ENCODE data around the gene ABCF2.

The ABCF2 gene

DNA sequence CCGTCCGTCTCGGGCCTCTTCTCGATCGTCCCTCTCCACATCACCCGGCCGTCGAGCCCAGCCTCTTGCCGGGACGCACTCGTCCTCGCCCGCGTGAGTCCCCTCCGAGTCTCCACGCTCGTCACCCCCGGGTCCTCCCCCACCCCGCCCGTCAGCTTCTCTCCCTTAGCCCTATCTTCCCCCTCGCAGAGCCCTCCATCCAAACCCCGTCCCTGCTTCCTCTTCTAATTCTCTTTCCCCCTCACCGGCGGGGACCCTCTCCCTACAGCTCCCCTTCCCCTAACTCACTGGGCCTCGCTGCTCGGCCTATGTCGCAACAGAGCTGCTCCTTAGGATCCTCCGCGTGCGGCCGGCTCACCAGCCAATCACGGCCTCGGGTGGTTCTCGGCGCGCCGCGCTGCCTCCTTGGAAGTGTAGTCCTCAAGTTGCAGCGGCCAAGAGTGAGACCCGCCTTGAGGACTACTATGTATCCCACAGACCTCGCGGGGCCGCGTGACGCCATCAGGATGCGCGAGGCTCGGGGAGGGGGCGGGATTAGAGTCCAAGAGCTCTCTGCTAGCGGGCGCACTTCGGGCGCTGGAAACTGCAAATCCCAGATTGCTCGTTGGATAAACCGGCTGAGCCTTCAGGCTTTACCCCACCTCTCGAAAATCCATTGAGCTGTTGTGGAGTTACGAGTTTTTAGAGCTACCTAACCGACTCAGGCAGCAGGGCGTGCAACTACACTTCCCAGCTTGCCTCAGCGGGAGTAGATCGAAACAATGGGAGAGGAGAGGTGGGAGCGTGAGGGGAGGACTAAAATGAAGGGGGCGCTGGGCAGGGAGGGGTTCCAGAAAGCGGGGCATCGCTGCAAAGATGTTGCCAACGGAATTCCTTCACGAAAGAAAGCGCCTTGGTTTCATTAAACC is at the start of gene ABCF2:
Gene ABCF2, minus strand, starts transcription at position 331 of the 908 bp plus-strand sequence. CDS start 747 bp downstream, outside the sequence.
- Histone ChIP-seq H3K9me3 (ENCODE audit: control insufficient read depth, low read length) (no peaks in the 10 kb centered on the region), H3K9ac (ENCODE audit: low read length) (peak within 1 kb of the TSS; percentile 71), H3K27me3 (ENCODE audit: control insufficient read depth, insufficient read depth, low read length) (no peaks in the 10 kb centered on the region), H3K36me3 (ENCODE audit: control insufficient read depth, insufficient read depth, low read length) (no peaks in the 10 kb centered on the region), H3K4me3 (ENCODE audit: low read length) (peak within 1 kb of the TSS; percentile 32), H3K4me1 (ENCODE audit: control insufficient read depth, insufficient read depth, low read length) (peaks cover 22% of the 10 kb centered on the region)

GRCh38 chr7:151275813-151276577 is 49.0 kb upstream of the ABCF2 start:
- Histone ChIP-seq H3K27me3 (ENCODE audit: control insufficient read depth, insufficient read depth, low read length) (peaks cover 22% of the 10 kb centered on the region), H3K36me3 (ENCODE audit: control insufficient read depth, insufficient read depth, low read length) (no peaks in the 10 kb centered on the region), H3K4me1 (ENCODE audit: control insufficient read depth, insufficient read depth, low read length) (peaks cover 13% of the 10 kb centered on the region), H3K9ac (ENCODE audit: low read length) (no peak overlapping the region), H3K9me3 (ENCODE audit: control insufficient read depth, low read length) (no peaks in the 10 kb centered on the region), H3K4me3 (ENCODE audit: low read length) (no peak overlapping the region)

DNA sequence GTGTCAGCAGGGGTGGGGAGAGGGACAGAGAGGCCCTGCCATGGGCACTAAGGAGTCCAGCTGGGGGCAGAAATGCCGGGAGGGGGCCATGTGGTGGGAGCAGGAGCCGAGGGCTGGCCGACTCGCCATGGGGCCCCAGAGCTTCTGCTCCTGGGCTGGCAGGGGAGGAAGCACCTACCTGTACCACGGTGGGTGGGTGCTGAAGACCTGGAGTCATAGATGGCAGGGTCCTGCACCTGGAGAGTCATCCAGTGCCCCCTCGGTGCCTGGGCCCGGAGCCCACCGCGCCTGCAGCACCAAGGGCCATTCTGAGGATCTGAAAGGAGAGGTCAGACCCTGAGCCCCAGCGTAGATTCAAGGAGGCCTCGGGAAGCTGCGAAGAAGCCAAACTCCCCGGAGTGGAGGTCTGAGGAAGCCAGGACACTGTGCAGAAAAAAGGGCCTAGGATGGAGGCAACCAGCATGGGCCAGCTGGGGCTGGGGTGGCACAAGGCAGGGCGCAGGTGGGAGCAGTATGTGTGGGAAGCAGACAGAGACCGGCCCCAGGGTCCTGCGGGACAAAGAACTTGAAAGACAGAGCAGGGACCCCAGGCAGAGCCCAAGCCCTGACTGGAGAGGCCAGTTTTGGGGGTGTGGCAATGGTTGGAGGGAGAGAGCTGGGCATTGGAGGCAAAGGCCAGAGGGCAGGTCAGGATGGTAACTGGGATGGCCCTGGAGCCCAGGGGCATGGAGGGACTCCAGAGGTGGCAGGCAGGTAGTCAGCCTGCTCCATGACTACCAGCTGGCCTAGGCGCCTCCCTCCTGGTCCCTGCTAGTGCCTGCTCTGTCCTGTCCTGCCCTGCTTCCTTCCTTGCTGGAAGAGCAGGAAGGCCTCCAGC is 48.2 kb upstream of the ABCF2 start:
- H3K9ac ChIP-seq (ENCODE audit: low read length) = no peak overlapping the region
- no peak overlapping the region for H3K4me3 ChIP-seq (ENCODE audit: low read length)
- H3K4me1 ChIP-seq (ENCODE audit: control insufficient read depth, insufficient read depth, low read length) = peaks cover 13% of the 10 kb centered on the region
- H3K36me3 ChIP-seq (ENCODE audit: control insufficient read depth, insufficient read depth, low read length) = no peaks in the 10 kb centered on the region
- no peaks in the 10 kb centered on the region for H3K9me3 ChIP-seq (ENCODE audit: control insufficient read depth, low read length)
- peaks cover 22% of the 10 kb centered on the region for H3K27me3 ChIP-seq (ENCODE audit: control insufficient read depth, insufficient read depth, low read length)

GRCh38 chr7:151274396-151274795 is 47.4 kb upstream of the ABCF2 start:
- H3K4me1 ChIP-seq (ENCODE audit: control insufficient read depth, insufficient read depth, low read length) = peaks cover 13% of the 10 kb centered on the region
- no peak overlapping the region for H3K4me3 ChIP-seq (ENCODE audit: low read length)
- no peaks in the 10 kb centered on the region for H3K36me3 ChIP-seq (ENCODE audit: control insufficient read depth, insufficient read depth, low read length)
- no peak overlapping the region for H3K9ac ChIP-seq (ENCODE audit: low read length)
- peaks cover 22% of the 10 kb centered on the region for H3K27me3 ChIP-seq (ENCODE audit: control insufficient read depth, insufficient read depth, low read length)
- H3K9me3 ChIP-seq (ENCODE audit: control insufficient read depth, low read length) = no peaks in the 10 kb centered on the region

GRCh38 chr7:151273651-151274390 is 46.8 kb upstream of the ABCF2 start:
- Histone ChIP-seq H3K4me3 (ENCODE audit: low read length) (no peak overlapping the region), H3K9me3 (ENCODE audit: control insufficient read depth, low read length) (no peaks in the 10 kb centered on the region), H3K27me3 (ENCODE audit: control insufficient read depth, insufficient read depth, low read length) (peaks cover 22% of the 10 kb centered on the region), H3K9ac (ENCODE audit: low read length) (no peak overlapping the region), H3K36me3 (ENCODE audit: control insufficient read depth, insufficient read depth, low read length) (no peaks in the 10 kb centered on the region), H3K4me1 (ENCODE audit: control insufficient read depth, insufficient read depth, low read length) (peaks cover 13% of the 10 kb centered on the region)

DNA sequence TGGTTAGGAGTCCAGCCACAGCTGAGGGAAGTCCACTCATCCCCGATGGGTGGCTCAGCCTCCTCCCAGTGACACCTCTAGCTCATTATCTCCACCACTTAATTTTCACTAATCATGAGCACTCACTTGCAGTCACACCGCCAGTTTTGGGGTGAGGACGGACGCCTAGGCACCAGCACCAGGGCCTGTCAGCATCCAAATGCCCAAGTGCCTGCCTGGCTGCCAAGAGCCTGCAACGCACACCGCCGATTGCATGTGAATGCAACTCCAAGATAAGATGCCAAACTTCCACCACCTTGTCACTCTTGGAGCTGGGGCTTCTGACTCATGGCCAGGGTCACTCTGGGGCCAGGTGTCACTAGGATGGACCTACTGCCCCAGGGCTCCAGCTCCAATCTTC is 45.9 kb upstream of the ABCF2 start:
- Histone ChIP-seq H3K9me3 (ENCODE audit: control insufficient read depth, low read length) (no peaks in the 10 kb centered on the region), H3K27me3 (ENCODE audit: control insufficient read depth, insufficient read depth, low read length) (peaks cover 21% of the 10 kb centered on the region), H3K36me3 (ENCODE audit: control insufficient read depth, insufficient read depth, low read length) (no peaks in the 10 kb centered on the region), H3K4me1 (ENCODE audit: control insufficient read depth, insufficient read depth, low read length) (peaks cover 13% of the 10 kb centered on the region), H3K9ac (ENCODE audit: low read length) (no peak overlapping the region), H3K4me3 (ENCODE audit: low read length) (no peak overlapping the region)

DNA sequence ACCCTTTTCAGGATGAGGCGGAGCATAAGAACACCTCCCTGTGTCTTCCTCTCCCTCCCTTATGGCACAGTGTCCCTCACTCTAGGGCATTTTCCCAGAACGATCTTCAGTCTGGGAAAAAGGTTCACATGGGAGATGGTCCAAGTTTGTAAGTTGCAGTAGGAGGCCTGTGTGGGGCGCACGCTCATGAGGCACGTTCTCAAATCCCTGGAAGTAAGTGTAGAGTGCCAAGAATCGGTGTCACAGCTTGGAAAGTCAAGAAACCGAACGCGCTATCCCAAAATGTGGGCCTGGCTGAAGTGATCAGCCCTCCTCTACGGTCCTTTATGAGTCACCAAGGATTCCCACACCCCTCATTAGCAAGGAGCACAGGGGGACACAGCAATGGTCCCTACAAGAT is 45.4 kb upstream of the ABCF2 start:
- H3K9me3 ChIP-seq (ENCODE audit: control insufficient read depth, low read length) = no peaks in the 10 kb centered on the region
- H3K36me3 ChIP-seq (ENCODE audit: control insufficient read depth, insufficient read depth, low read length) = no peaks in the 10 kb centered on the region
- peaks cover 17% of the 10 kb centered on the region for H3K27me3 ChIP-seq (ENCODE audit: control insufficient read depth, insufficient read depth, low read length)
- no peak overlapping the region for H3K9ac ChIP-seq (ENCODE audit: low read length)
- H3K4me1 ChIP-seq (ENCODE audit: control insufficient read depth, insufficient read depth, low read length) = peaks cover 10% of the 10 kb centered on the region
- no peak overlapping the region for H3K4me3 ChIP-seq (ENCODE audit: low read length)

GRCh38 chr7:151271699-151272355 is 44.8 kb upstream of the ABCF2 start:
- Histone ChIP-seq H3K4me3 (ENCODE audit: low read length) (no peak overlapping the region), H3K9me3 (ENCODE audit: control insufficient read depth, low read length) (no peaks in the 10 kb centered on the region), H3K36me3 (ENCODE audit: control insufficient read depth, insufficient read depth, low read length) (no peaks in the 10 kb centered on the region), H3K4me1 (ENCODE audit: control insufficient read depth, insufficient read depth, low read length) (peaks cover 7% of the 10 kb centered on the region), H3K9ac (ENCODE audit: low read length) (no peak overlapping the region), H3K27me3 (ENCODE audit: control insufficient read depth, insufficient read depth, low read length) (peaks cover 15% of the 10 kb centered on the region)

- Histone ChIP-seq H3K9ac (ENCODE audit: low read length) (no peak overlapping the region), H3K4me1 (ENCODE audit: control insufficient read depth, insufficient read depth, low read length) (no peaks in the 10 kb centered on the region), H3K27me3 (ENCODE audit: control insufficient read depth, insufficient read depth, low read length) (no peaks in the 10 kb centered on the region), H3K36me3 (ENCODE audit: control insufficient read depth, insufficient read depth, low read length) (no peaks in the 10 kb centered on the region), H3K9me3 (ENCODE audit: control insufficient read depth, low read length) (no peaks in the 10 kb centered on the region), H3K4me3 (ENCODE audit: low read length) (no peak overlapping the region)
Measured at GRCh38 chr7:151269511-151269910, 42.5 kb upstream of the ABCF2 start.

DNA sequence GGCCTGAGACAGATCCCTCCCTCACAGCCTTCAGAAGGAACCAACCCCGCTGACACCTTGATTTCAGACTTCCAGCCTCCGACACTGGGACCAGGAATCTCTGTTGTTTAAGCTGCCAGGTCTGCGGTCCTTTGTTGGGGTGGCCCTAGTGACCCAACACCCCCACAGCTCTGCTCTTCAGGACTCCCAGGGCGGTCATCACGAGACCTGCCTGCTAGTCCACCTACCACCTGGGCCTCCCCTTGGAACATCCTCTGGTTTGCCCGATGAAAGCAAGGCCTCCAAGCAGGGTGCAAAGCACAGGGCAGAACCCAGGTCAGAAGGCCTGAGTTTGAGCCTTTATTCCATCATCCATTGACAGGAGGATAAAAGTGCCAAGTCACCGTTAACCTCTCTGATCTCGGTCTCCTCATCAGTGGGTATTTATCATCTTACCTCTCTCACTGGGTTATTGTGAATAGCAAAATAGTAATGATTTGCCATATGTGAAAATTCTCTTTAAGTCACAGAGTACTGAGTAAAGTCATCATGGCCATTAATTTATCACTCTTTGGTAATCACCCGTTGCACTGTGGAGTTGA is 38.4 kb upstream of the ABCF2 start:
- Histone ChIP-seq H3K4me1 (ENCODE audit: control insufficient read depth, insufficient read depth, low read length) (no peaks in the 10 kb centered on the region), H3K36me3 (ENCODE audit: control insufficient read depth, insufficient read depth, low read length) (no peaks in the 10 kb centered on the region), H3K4me3 (ENCODE audit: low read length) (no peak overlapping the region), H3K9ac (ENCODE audit: low read length) (no peak overlapping the region), H3K9me3 (ENCODE audit: control insufficient read depth, low read length) (no peaks in the 10 kb centered on the region), H3K27me3 (ENCODE audit: control insufficient read depth, insufficient read depth, low read length) (peaks cover 12% of the 10 kb centered on the region)
